Measurements from ENCODE around the gene TXNDC15. TPM values are rescaled to one million over a fixed set of nuclear protein-coding genes. Genes with fewer than 3 reads are reported as not detected.

TXNDC15 gene
- total and polyA plus RNA-seq, 2 of the 13 experiments (the other 11 are each of a cell fraction or from before 2014, with no cell fraction given), result 22.2 to 49.9 TPM

- TF ChIP-seq RNF219 (CRISPR knock-in tag; IDR thresholded peaks at IDR 0.05) (no peak; the same call in 1 of the 2 replicates), MIXL1 (CRISPR knock-in tag; IDR thresholded peaks at IDR 0.05) (no peak; the same call in 1 of the 2 replicates), SIX4 (CRISPR knock-in tag; IDR thresholded peaks at IDR 0.05) (no peak; the same call in 1 of the 2 replicates), IRF2 (CRISPR knock-in tag; IDR thresholded peaks at IDR 0.05) (no peak; the same call in 1 of the 2 replicates), ARID2 (CRISPR knock-in tag; IDR thresholded peaks at IDR 0.05; ENCODE audit: borderline replicate concordance) (no peak), SALL2 (CRISPR knock-in tag; IDR thresholded peaks at IDR 0.05) (peak; percentile 94), ARNT2 (CRISPR knock-in tag; IDR thresholded peaks at IDR 0.05; ENCODE audit: low read depth) (peak; percentile 99), FOXA1 (IDR thresholded peaks at IDR 0.05) (no peak), FOXA1 (CRISPR knock-in tag; IDR thresholded peaks at IDR 0.05) (no peak), ZNF362 (CRISPR knock-in tag; IDR thresholded peaks at IDR 0.05; ENCODE audit: borderline replicate concordance) (peak; percentile 62; the same call in 1 of the 2 replicates), NFIC (IDR thresholded peaks at IDR 0.05; ENCODE audit: low read length) (no peak), ZNF598 (CRISPR knock-in tag; IDR thresholded peaks at IDR 0.05; ENCODE audit: borderline replicate concordance) (peak; percentile 84; the same call in 1 of the 2 replicates), ZFP36L2 (CRISPR knock-in tag; IDR thresholded peaks at IDR 0.05) (no peak), ZFP36 (IDR thresholded peaks at IDR 0.05; ENCODE audit: borderline replicate concordance, low read depth, low read length, partially characterized antibody) (no peak), ZBTB37 (CRISPR knock-in tag; IDR thresholded peaks at IDR 0.05) (no peak), PHB2 (IDR thresholded peaks at IDR 0.05; ENCODE audit: partially characterized antibody) (no peak), ZFP41 (CRISPR knock-in tag; IDR thresholded peaks at IDR 0.05; ENCODE audit: borderline replicate concordance) (no peak), THAP8 (CRISPR knock-in tag; IDR thresholded peaks at IDR 0.05; ENCODE audit: borderline replicate concordance) (0 out of 2 replicates have a peak, but pooled peaks have one; percentile 23), NR2C2 (CRISPR knock-in tag; IDR thresholded peaks at IDR 0.05; ENCODE audit: borderline replicate concordance) (peak; percentile 95), ZNF790 (CRISPR knock-in tag; IDR thresholded peaks at IDR 0.05; ENCODE audit: borderline replicate concordance) (no peak; the same call in 1 of the 2 replicates), ZNF484 (CRISPR knock-in tag; IDR thresholded peaks at IDR 0.05; ENCODE audit: borderline replicate concordance, low read depth) (no peak)
- TF ChIP-seq, protein P1, sequence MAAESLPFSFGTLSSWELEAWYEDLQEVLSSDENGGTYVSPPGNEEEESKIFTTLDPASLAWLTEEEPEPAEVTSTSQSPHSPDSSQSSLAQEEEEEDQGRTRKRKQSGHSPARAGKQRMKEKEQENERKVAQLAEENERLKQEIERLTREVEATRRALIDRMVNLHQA (CRISPR knock-in tag; IDR thresholded peaks at IDR 0.05), result no peak
These were observed 28.1 kb upstream of the TXNDC15 start, which contains the start of gene C5orf24 (continued) for GRCh38 chr5:134845852-134846640.

All from HepG2 (cell line).